ENCODE results near the gene DPT.

GRCh38 chr1:168676861-168677260, 52.1 kb downstream of the DPT start:
- TF ChIP-seq POLR2A (IDR thresholded peaks at IDR 0.05; ENCODE audit: low read depth, low read length) (no peak), CTCF (conservative IDR thresholded peaks at IDR 0.05; ENCODE audit: low read depth, low read length) (no peak), ELK1 (IDR thresholded peaks at IDR 0.05; ENCODE audit: borderline replicate concordance, low read depth, low read length) (no peak), MAFK (IDR thresholded peaks at IDR 0.05; ENCODE audit: low read depth, low read length) (no peak), RAD21 (IDR thresholded peaks at IDR 0.05; ENCODE audit: low read length) (no peak), USF2 (IDR thresholded peaks at IDR 0.05; ENCODE audit: low read depth, low read length) (no peak), CHD1 (IDR thresholded peaks at IDR 0.05; ENCODE audit: low read depth, low read length) (no peak), FOS (IDR thresholded peaks at IDR 0.05; ENCODE audit: low read depth, low read length) (no peak), RFX5 (IDR thresholded peaks at IDR 0.05; ENCODE audit: low read depth, low read length) (no peak), SMC3 (IDR thresholded peaks at IDR 0.05; ENCODE audit: low read depth, low read length) (no peak), MXI1 (IDR thresholded peaks at IDR 0.05; ENCODE audit: borderline replicate concordance, low read depth, low read length) (no peak), BHLHE40 (IDR thresholded peaks at IDR 0.05; ENCODE audit: low read depth, low read length) (no peak)
